Measurements from ENCODE around the gene FNDC3B. TPM values are rescaled to one million over a fixed set of nuclear protein-coding genes. Genes with fewer than 3 reads are reported as not detected.
A peak's percentile ranks its signal among the peaks of the same experiment; 100 is the strongest.

FNDC3B gene
- total RNA-seq, 2 donors from 2014 or later, result 27.0 to 41.6 TPM

GRCh38 chr3:172260381-172260780, 221.0 kb downstream of the FNDC3B start:
- no peaks in the 10 kb centered on the region for H3K4me1 Mint-ChIP-seq
- H3K9me3 ChIP-seq (ENCODE audit: control insufficient read depth, low read length, poor library complexity, severe bottlenecking), result no peaks in the 10 kb centered on the region
- no peak for DNase-seq
- no peak overlapping the region for H3K27ac Mint-ChIP-seq
- H3K36me3 Mint-ChIP-seq (ENCODE audit: low read depth), result peaks cover 14% of the 10 kb centered on the region
- H3K4me3 Mint-ChIP-seq, result no peak overlapping the region
- ATAC-seq, result no peak
- no peaks in the 10 kb centered on the region for H3K27me3 Mint-ChIP-seq

DNA sequence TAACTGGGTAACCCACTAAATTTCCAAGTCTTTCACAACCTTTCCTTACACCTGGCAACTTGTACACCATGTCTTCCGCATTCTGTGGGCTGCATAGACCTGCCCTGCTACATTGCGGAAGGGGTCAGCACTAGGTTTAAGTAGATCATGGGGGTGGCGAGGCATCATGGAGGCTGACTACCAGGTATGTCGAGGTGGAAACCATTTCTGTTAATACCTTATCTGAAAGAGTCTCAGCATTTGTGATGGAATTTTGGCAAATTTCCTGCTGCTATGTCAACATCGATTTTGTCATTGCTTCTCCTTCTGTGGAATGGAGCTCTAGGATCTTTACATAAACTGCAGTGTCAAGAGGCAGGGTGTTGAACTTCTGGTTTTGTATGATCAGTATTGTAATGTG, 221.7 kb downstream of the FNDC3B start:
- H3K4me3 Mint-ChIP-seq, result no peak overlapping the region
- H3K4me1 Mint-ChIP-seq, result no peaks in the 10 kb centered on the region
- H3K27me3 Mint-ChIP-seq, result no peaks in the 10 kb centered on the region
- no peak for ATAC-seq
- H3K9me3 ChIP-seq (ENCODE audit: control insufficient read depth, low read length, poor library complexity, severe bottlenecking), result no peaks in the 10 kb centered on the region
- DNase-seq, result no peak
- H3K27ac Mint-ChIP-seq, result no peak overlapping the region
- H3K36me3 Mint-ChIP-seq (ENCODE audit: low read depth), result peaks cover 10% of the 10 kb centered on the region

DNA sequence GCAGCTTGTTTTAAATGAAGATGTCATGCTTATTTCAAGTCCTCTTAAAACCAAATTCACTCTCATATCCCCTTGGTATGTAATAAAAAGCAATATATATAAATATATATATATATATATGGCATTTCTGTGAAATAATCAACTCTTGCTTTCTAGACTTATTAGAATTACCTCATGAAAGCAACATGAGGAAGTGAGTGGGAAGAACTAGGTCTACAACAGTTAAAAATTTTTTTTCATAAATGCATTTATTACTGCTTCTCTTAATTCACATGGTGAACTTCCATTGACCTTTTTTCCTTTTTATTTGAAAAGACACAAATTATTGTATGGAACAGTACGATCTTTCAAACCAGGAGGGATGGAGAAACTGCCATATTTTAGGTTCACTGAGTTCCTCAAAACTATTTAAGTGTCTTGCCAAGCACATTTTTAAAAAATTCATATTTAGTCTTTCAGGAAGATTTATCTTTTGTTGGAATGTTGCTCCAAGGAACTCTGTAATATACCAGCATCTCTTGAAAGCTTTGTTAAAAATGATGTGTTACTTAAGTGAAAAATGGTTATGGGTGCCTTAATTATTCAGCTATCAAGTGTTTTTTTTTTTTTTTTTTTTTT, 223.7 kb downstream of the FNDC3B start:
- Mint-ChIP-seq H3K36me3 (ENCODE audit: low read depth) (peaks cover 5% of the 10 kb centered on the region), H3K4me3 (no peak overlapping the region), H3K27me3 (no peaks in the 10 kb centered on the region), H3K27ac (no peak overlapping the region), H3K4me1 (peaks cover 3% of the 10 kb centered on the region)
- ATAC-seq (no peak), DNase-seq (no peak)
- H3K9me3 ChIP-seq (ENCODE audit: control insufficient read depth, low read length, poor library complexity, severe bottlenecking), result no peaks in the 10 kb centered on the region

GRCh38 chr3:172263781-172264486, 224.6 kb downstream of the FNDC3B start:
- DNase-seq (no peak), ATAC-seq (no peak)
- H3K4me3 Mint-ChIP-seq, result no peak overlapping the region
- peaks cover 5% of the 10 kb centered on the region for H3K4me1 Mint-ChIP-seq
- no peaks in the 10 kb centered on the region for H3K9me3 ChIP-seq (ENCODE audit: control insufficient read depth, low read length, poor library complexity, severe bottlenecking)
- H3K27me3 Mint-ChIP-seq, result no peaks in the 10 kb centered on the region
- peaks cover 5% of the 10 kb centered on the region for H3K36me3 Mint-ChIP-seq (ENCODE audit: low read depth)
- peak overlapping the region; percentile 29 for H3K27ac Mint-ChIP-seq

DNA sequence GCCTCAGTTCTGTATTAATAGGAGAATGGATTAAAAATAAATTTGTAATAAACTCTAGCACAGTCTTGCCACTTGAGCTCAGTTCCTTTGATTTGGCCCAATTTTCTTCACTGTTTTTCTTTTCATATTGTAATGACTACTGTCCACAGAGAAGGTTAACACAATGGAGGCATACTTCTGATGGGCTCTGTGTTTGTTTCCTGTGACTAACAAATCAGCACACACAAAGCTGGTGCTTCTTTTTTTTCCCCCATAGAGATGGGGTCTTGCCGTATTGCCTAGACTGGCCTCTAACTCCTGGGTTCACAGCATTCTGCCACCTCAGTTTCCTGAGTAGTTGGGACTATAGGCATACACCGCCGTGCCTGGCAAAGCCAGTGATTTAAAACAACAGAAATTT, 226.7 kb downstream of the FNDC3B start:
- Mint-ChIP-seq H3K27me3 (no peaks in the 10 kb centered on the region), H3K36me3 (ENCODE audit: low read depth) (peaks cover 7% of the 10 kb centered on the region), H3K27ac (no peak overlapping the region), H3K4me1 (peaks cover 5% of the 10 kb centered on the region), H3K4me3 (no peak overlapping the region)
- no peaks in the 10 kb centered on the region for H3K9me3 ChIP-seq (ENCODE audit: control insufficient read depth, low read length, poor library complexity, severe bottlenecking)
- no peak for DNase-seq
- ATAC-seq, result no peak

DNA sequence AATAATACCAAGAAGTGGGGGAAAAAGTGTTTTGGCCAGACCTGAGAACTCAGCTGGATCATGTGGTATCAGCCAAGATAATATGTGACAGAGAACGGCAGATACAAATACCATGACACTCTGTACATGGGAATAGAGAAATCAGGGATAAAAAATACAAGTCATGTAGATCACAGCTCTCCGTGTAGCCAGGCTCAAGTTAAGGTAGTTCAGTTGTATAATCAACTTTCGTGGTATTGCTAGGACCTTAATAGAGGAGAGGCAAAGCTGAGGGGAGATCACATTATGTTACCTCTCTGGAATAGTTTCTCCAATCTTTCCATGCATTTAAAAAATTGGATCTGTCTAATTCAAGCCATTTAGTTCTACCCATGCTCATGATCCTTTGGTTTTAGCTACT, 229.0 kb downstream of the FNDC3B start:
- ATAC-seq, result no peak
- Mint-ChIP-seq H3K27ac (no peak overlapping the region), H3K4me1 (peaks cover 5% of the 10 kb centered on the region), H3K4me3 (no peak overlapping the region), H3K27me3 (no peaks in the 10 kb centered on the region), H3K36me3 (ENCODE audit: low read depth) (peaks cover 6% of the 10 kb centered on the region)
- DNase-seq, result no peak
- no peaks in the 10 kb centered on the region for H3K9me3 ChIP-seq (ENCODE audit: control insufficient read depth, low read length, poor library complexity, severe bottlenecking)

DNA sequence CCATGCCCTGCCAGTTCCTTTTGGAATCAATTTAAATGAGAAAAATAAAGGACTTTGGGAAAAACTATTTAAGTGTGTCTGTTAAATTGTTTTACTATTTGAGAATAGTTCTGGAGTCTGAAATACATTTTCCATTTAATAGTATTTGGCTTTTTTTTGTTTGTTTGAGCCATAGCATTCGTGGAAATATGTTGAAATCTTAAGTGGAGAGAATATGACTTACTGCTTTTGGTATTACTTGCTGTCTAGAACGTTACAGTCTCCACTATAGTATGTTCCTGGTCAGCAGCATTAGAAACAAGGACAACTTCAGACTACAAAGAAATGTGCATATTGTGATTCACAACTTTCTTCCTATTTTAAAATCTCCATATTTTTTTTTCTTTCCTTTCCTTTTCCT, 229.5 kb downstream of the FNDC3B start:
- no peak overlapping the region for H3K27ac Mint-ChIP-seq
- no peak for ATAC-seq
- no peak for DNase-seq
- no peaks in the 10 kb centered on the region for H3K27me3 Mint-ChIP-seq
- H3K9me3 ChIP-seq (ENCODE audit: control insufficient read depth, low read length, poor library complexity, severe bottlenecking), result no peaks in the 10 kb centered on the region
- H3K4me3 Mint-ChIP-seq, result no peak overlapping the region
- peaks cover 4% of the 10 kb centered on the region for H3K36me3 Mint-ChIP-seq (ENCODE audit: low read depth)
- H3K4me1 Mint-ChIP-seq, result peaks cover 5% of the 10 kb centered on the region

DNA sequence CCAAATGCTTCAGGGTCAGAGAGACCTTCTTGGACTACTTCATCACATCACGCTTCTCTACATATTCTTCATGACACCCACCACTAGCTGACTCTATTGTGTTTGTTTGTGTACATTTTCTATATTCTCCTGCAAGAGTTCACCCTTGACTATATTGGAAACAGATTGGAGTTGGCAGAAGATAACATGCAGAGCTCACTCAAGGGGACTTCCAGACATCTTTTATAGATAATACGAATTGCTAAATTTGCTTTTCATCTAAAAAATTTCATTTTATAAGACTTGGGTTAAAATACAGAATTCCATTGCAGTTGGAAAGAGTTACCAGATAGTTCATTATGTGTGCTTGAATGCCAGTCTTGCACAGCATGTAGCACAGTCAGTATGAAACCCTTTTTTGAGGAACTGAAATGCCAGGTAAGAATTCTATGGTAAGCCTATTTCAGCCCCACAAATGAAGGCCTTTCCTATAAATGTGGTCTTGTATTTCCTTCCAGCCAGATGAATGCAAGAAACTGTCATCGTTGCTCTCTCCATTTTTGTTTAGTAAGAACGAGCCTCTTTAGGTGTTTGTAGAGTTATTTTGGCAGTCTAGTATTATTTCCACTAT, 231.3 kb downstream of the FNDC3B start:
- no peaks in the 10 kb centered on the region for H3K9me3 ChIP-seq (ENCODE audit: control insufficient read depth, low read length, poor library complexity, severe bottlenecking)
- peaks cover 6% of the 10 kb centered on the region for H3K36me3 Mint-ChIP-seq (ENCODE audit: low read depth)
- no peak for DNase-seq
- H3K27ac Mint-ChIP-seq, result no peak overlapping the region
- ATAC-seq, result no peak
- no peaks in the 10 kb centered on the region for H3K27me3 Mint-ChIP-seq
- no peak overlapping the region for H3K4me3 Mint-ChIP-seq
- H3K4me1 Mint-ChIP-seq, result peaks cover 10% of the 10 kb centered on the region

DNA sequence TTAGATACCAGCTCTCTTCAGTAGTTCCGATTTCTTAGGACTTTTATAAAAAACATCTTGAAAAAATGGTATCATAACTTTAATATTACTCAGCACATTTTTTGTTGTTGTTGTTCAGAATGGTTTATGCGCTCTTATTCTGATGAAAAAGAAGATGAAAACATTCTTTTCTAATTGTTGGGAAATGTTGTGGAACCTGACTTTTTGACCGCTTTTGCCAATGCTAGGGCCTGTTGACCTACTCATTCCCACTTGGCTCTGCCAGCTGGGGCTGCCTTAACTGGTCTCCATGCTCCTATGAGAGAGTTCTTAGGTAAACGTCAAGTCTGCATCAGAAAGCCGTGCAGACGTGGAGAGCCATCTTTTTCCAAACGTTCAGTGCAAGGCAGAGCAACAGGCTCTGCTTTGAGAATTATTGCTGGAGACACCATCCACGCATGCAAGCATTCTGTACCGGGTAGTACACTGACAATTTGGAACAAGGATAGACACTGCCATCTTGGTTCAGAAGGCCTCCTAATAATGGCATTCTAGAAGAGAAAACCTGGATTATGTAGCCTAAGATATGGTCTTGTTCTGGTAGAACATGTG, 232.1 kb downstream of the FNDC3B start:
- Mint-ChIP-seq H3K4me1 (peaks cover 11% of the 10 kb centered on the region), H3K27ac (no peak overlapping the region), H3K27me3 (no peaks in the 10 kb centered on the region), H3K4me3 (no peak overlapping the region), H3K36me3 (ENCODE audit: low read depth) (peaks cover 6% of the 10 kb centered on the region)
- H3K9me3 ChIP-seq (ENCODE audit: control insufficient read depth, low read length, poor library complexity, severe bottlenecking), result no peaks in the 10 kb centered on the region
- ATAC-seq, result no peak
- DNase-seq, result no peak

DNA sequence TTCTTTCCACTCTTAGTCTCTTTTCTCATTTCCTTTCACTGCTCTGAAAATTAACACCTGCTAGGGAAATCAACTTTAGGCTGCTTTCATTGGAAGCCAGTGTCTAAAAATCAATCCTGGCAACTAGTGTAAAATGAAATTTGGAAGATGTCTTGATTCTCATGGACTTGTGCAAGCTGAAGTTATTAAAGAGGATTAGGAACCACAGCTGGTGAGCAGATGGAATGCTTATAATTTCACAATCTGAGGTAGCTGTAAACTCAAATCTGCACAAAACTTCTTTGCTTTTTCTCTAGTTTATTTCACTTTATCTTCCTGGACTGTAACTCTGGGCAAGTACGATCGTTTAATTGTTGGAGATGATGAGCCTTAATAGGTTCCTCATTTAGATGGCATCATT, 233.3 kb downstream of the FNDC3B start:
- Mint-ChIP-seq H3K4me3 (no peak overlapping the region), H3K36me3 (ENCODE audit: low read depth) (peaks cover 7% of the 10 kb centered on the region), H3K4me1 (peaks cover 9% of the 10 kb centered on the region), H3K27me3 (no peaks in the 10 kb centered on the region), H3K27ac (no peak overlapping the region)
- H3K9me3 ChIP-seq (ENCODE audit: control insufficient read depth, low read length, poor library complexity, severe bottlenecking), result no peaks in the 10 kb centered on the region
- ATAC-seq (no peak), DNase-seq (no peak)

GRCh38 chr3:172273378-172273777, 234.0 kb downstream of the FNDC3B start:
- no peak for ATAC-seq
- H3K9me3 ChIP-seq (ENCODE audit: control insufficient read depth, low read length, poor library complexity, severe bottlenecking), result no peaks in the 10 kb centered on the region
- Mint-ChIP-seq H3K4me1 (peaks cover 9% of the 10 kb centered on the region), H3K36me3 (ENCODE audit: low read depth) (peaks cover 8% of the 10 kb centered on the region), H3K4me3 (no peak overlapping the region), H3K27me3 (no peaks in the 10 kb centered on the region), H3K27ac (no peak overlapping the region)
- no peak for DNase-seq

- Mint-ChIP-seq H3K27me3 (no peaks in the 10 kb centered on the region), H3K4me3 (no peak overlapping the region), H3K27ac (no peak overlapping the region), H3K4me1 (peaks cover 10% of the 10 kb centered on the region), H3K36me3 (ENCODE audit: low read depth) (peaks cover 8% of the 10 kb centered on the region)
- no peaks in the 10 kb centered on the region for H3K9me3 ChIP-seq (ENCODE audit: control insufficient read depth, low read length, poor library complexity, severe bottlenecking)
- no peak for DNase-seq
- ATAC-seq, result no peak
Observed at GRCh38 chr3:172274906-172275305, 235.5 kb downstream of the FNDC3B start.

DNA sequence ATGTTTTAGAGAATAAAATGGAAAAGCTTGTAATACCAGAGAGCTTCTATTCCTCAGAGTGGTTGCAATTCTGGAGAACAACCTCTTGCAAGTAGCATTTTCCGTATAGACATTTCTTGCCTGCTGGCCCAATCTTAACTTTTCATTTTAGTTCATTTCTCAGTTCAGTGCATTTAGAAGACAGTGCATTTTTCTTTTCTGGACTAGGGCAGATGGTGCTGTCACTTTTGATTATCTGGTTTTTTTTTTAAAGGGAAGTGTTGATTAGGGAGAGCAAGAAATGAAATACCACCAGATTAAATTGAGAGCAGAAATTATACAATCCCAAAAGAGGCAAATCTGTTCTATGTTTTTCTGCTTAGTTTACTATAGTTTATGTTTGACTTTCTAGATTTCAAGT, 236.2 kb downstream of the FNDC3B start:
- no peak for ATAC-seq
- Mint-ChIP-seq H3K36me3 (ENCODE audit: low read depth) (peaks cover 6% of the 10 kb centered on the region), H3K4me1 (peaks cover 12% of the 10 kb centered on the region), H3K27ac (peak overlapping the region; percentile 67), H3K4me3 (no peak overlapping the region), H3K27me3 (no peaks in the 10 kb centered on the region)
- no peaks in the 10 kb centered on the region for H3K9me3 ChIP-seq (ENCODE audit: control insufficient read depth, low read length, poor library complexity, severe bottlenecking)
- no peak for DNase-seq
